GM12891 (cell line): ENCODE data around the gene SHE.

Experiments used
- DNase-seq: peaks from one replicate; pipeline ENCODE4 v3.0.0; 2011; ENCODE audit warnings: low spot score; ENCODE audit not compliant: insufficient read length
- FAIRE-seq: peaks from 2 replicates; lab custom pipeline; 2011; peaks lifted over from hg19 to GRCh38; lab: Jason Lieb, UNC
- PAX5 ChIP-seq: IDR thresholded peaks from 2 replicates; pipeline ENCODE4 v1.6.1; 2011; ENCODE audit warnings: low read length, moderate library complexity, mild to moderate bottlenecking; ENCODE audit not compliant: insufficient read depth, severe bottlenecking
- POLR2A ChIP-seq: IDR thresholded peaks from 2 replicates; pipeline ENCODE4 v1.6.1; 2011; ENCODE audit warnings: low read depth, low read length, control low read depth
- POLR2AphosphoS5 ChIP-seq: IDR thresholded peaks from 2 replicates; pipeline ENCODE4 v1.6.1; 2011; ENCODE audit warnings: low read depth, low read length, control low read depth
- POU2F2 ChIP-seq: IDR thresholded peaks from 2 replicates; pipeline ENCODE4 v1.6.1; 2011; ENCODE audit warnings: low read depth, mild to moderate bottlenecking, control low read depth, low read length, moderate library complexity
- SPI1 ChIP-seq: IDR thresholded peaks from 2 replicates; pipeline ENCODE4 v1.6.1; 2011; ENCODE audit warnings: low read depth, low read length, control low read depth
- TAF1 ChIP-seq: IDR thresholded peaks from 2 replicates; pipeline ENCODE4 v1.6.1; 2011; ENCODE audit warnings: low read depth, low read length, control low read depth

The SHE gene

GRCh38 chr1:154436433-154436832 is 65.8 kb downstream of the SHE start:
- no peak for FAIRE-seq
- TF ChIP-seq TAF1: no peak
- no peak for TF ChIP-seq SPI1
- no peak for TF ChIP-seq POLR2AphosphoS5
- TF ChIP-seq POLR2A: no peak
- TF ChIP-seq PAX5: no peak
- no peak for TF ChIP-seq POU2F2
- DNase-seq: no peak

GRCh38 chr1:154435599-154436200 is 66.5 kb downstream of the SHE start:
- TF ChIP-seq PAX5 (no peak), POLR2A (no peak), TAF1 (no peak), POU2F2 (no peak), SPI1 (no peak), POLR2AphosphoS5 (no peak)
- no peak for FAIRE-seq
- DNase-seq: no peak

- TF ChIP-seq POLR2AphosphoS5 (no peak), POLR2A (no peak), TAF1 (no peak), PAX5 (no peak), SPI1 (no peak), POU2F2 (no peak)
- FAIRE-seq (no peak), DNase-seq (no peak)
These were observed 67.7 kb downstream of the SHE start for GRCh38 chr1:154434346-154435085.

GRCh38 chr1:154433161-154433764 is 68.9 kb downstream of the SHE start:
- DNase-seq (no peak), FAIRE-seq (no peak)
- TF ChIP-seq PAX5: no peak

GRCh38 chr1:154431586-154432373 is 70.4 kb downstream of the SHE start:
- TF ChIP-seq TAF1 (no peak), POLR2A (no peak), POLR2AphosphoS5 (no peak), POU2F2 (no peak), PAX5 (no peak), SPI1 (no peak)
- FAIRE-seq: no peak
- no peak for DNase-seq

- no peak for DNase-seq
- no peak for TF ChIP-seq SPI1
- TF ChIP-seq POLR2AphosphoS5: no peak
- no peak for TF ChIP-seq TAF1
- TF ChIP-seq POLR2A: no peak
- TF ChIP-seq POU2F2: no peak
- TF ChIP-seq PAX5: no peak
- FAIRE-seq: no peak
These were observed 71.3 kb downstream of the SHE start for GRCh38 chr1:154430903-154431302.

- TF ChIP-seq POLR2A: no peak
- TF ChIP-seq SPI1: no peak
- no peak for TF ChIP-seq POU2F2
- no peak for TF ChIP-seq POLR2AphosphoS5
- no peak for TF ChIP-seq TAF1
- no peak for TF ChIP-seq PAX5
- DNase-seq (no peak), FAIRE-seq (no peak)
These were observed 72.2 kb downstream of the SHE start for GRCh38 chr1:154429841-154430611.
